NCI-H2227 (cell line): ENCODE measurements around the gene EPN3.
A peak's percentile ranks its signal among the peaks of the same experiment; 100 is the strongest.

ENCODE experiments used
- DNase-seq: peaks from one replicate; lab custom pipeline; 2025; ENCODE audit not compliant: unreplicated experiment; lab: John Stamatoyannopoulos, UW

Gene EPN3

DNA sequence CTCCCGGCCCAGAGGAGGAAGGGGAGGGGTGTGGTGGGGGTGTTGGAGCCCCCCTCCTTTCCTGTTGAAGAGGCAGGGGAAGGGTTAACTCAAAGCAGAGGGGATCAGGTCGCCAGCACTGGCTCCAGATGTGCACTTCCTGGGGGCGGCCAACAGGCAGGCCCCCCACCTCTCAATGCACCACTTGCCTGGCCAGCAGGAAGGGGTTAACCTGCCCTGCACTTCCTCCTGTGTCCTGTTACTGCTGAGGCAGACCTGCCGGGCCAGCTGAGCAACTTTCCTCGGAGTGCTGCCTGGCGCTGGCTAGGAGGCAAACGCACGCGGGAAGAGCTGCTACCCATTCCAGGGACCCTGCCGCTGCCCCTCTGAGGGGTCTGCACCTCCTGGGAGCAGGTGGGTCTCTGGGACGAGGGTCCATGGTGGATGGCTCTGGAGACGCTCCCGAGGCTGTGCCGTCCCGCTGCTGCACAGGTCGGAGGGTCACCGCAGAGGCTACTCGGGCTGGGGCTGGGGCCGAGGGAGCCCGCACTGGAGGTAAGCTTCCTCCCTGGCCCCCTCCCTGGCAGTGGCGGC lies at the start of gene EPN3:
Gene EPN3 (plus strand): TSS at position 284 of the 573 bp plus-strand sequence. CDS start 3,822 bp downstream, outside the sequence.
- no peak for DNase-seq

DNA sequence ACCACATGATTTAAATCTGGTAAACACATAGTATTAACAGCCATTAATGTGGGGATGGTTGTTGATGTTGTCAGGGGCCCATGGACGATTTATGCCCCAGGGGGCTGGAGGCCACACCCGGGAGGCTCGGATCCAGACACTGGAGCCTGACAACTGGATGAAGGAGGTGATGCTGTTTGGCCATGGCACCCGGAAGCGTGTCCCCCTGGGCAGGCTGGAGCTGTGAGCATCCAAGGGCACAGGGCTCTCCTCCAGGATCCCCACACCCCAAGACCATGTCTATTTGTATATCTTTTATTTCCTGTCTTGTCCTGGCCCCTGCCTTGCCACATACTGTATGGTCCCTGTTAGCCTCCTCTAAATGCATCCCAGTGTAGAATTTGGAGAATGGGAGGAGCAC lies 49.3 kb upstream of the EPN3 start:
- DNase-seq, result no peak

DNA sequence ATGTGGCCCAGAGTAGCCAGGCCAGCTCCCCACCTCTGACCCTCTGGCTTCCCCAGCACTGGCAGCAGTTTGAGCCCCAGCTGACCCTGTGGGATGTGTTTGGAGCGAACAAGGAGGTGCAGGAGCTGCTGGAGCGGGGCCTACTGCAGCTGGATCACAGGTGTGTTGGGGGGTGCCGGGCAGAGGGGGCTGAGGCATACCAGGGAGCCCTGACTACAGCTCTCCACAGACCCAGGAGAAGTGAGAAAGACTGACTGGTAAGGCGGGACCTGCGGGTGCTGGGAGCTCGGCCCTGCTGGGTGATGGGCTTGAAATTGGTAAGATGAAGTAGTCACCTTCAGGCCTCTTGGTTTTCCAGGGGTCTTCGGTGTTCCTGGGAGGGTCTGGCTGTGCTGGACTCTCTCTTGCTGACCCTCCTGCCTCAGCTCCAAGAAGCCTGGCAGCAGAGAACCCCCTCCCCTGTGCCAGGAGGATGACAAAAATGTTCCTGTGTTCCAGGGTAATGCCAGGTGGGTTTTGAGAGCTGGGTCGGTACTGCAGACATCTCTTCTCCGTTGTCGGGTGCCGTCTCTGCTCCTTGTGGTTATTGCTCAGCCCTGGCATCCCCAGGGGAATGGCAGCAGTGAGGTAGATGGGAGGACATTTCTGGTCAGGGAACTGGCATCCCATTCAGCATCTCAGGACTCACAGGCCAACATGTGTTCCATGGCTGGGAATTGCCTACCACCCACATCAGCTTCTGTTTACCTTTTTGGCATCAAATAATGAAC lies 48.0 kb upstream of the EPN3 start:
- DNase-seq, result no peak

DNA sequence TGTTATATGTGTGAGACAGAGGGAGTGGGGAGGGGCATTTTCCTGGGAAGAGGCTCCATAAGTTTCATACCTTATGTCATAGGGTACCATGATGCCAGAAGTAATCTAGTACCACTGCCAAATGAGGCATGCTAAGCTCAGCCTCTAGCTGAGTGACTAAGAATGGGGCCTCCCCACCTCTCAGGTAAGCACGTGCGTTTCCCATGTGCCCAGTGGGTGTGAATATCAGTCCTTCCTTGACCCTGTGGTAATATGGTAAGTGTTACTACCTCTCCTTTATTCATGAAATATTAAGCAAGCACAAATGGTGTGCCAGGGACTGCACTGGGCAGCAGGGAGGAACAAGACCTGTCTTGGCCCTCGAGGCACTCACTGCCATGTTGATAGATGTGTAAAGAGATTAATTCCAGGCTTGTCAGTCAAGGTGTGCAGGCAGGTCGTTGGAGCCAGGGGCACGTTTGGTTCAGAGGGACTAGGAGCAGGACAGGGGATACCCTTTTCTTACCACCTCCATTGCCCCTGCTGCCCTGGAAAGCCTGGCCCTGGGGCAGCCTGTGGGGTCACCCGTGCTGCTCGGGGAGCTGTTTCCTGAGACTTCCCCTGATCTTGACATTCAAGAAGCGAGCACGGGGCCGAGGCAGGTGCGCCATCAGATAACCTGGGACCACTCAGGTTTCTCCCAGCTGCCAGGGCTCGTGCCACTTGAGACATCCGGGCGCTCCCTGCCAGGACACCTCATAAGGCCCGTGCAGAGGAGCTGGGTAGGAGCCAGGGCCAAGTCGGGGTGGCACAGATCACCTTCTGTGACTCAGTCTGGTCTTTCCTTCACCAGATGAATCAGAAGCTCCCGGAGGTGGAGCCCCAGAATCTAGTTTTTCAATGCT lies 45.1 kb upstream of the EPN3 start:
- no peak for DNase-seq

DNA sequence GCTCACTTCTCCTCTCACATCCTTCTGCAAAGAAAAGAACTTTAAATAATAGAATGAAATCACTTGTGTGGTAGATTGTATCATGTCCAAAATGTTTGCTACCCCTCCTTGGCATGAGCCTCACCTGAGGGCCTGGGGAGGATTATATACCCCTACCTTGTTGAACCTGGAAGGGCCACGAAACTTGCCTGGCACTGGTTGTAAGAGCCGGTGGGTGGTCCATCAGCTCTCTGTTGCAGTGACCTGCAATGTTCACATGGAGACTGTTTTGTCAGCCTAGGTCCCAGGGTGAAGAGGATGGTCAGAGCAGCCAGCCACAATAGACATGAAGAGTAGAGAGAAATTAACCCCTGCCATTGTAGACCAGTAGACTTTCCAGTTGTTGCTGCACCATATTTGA lies 43.7 kb upstream of the EPN3 start:
- no peak for DNase-seq

DNA sequence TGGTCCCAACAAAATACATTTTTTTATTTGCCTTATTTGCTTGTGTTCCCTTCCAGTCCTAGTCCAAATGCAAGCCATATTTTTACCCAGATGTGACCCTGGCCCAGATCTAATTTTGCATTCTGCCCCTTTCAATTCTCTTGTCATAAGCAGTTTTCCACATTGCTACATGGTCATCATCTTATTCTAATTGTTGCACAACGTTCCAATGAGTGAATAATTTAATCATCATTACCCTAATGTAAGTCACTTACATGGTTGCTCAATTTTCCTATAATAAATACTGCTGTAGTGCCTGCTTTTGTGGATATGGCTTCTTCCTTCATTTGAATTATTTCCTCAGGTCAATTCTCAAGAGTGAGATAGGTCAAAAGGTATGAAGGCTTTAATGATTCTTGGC lies 41.0 kb upstream of the EPN3 start:
- no peak for DNase-seq

DNA sequence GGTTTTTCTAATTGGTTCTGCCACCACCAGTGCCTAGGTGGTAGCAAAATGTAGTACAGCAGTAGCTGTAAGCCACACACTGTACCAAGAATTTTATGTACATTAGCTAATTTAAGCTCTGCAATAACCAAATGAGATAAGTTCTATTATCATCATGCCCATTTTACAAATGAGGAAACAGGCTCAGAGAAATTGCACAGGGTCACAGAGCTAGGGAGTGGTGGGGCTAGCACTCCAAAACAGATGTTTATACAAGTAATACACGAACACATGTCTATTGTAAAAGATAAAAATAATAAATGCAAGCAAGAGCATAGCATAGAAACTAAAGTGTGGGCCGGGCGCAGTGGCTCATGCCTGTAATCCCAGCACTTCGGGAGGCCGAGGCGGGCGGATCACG lies 40.3 kb upstream of the EPN3 start:
- no peak for DNase-seq

DNA sequence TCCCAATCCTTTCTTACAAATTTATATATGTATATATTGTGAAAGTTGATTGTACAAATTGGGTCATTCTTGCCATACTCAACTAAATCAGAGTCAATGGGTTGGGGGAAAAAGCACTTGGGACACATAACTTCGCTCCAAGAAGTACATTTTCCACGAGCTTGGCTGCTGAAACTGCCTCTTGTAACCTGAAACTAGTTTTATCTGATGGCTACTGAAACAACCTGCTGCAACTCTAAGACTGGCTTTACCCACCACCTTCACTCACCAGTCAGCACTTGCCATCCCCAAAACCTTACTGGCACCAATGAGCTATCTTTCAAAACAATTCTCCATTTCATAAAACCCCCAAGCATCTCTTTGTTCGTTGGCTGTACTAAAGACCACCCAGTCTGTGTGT lies 38.8 kb upstream of the EPN3 start:
- DNase-seq, result no peak

DNA sequence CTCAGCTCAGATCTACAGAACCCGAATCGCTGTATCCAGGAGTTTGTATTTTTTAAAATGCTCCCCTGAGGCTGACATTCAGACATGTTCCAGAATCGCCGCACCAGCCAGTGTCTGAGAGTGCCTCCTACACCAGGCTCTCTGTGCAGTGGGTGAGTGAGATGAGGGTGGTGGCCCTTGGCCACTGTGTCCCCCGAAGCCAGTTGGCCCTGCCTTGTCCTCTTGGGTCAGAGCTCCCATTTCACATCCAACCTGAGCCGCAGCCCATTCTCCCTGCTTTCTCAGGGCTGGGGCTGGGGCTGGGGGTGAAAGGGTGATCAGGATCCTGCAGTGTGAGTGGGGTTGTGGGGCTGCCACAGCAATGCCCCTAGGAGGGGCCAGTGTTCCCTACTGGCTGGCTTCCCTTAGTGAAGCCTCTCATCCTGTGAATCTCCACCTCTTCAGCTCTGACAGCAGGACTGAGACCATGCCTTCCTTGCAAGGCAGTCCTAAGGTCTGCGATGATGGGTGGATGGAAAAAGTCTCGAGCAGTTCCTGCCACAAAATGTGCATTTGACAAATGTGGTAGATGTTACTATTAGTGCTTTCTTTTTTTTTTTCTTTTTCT lies 37.2 kb upstream of the EPN3 start:
- DNase-seq, result no peak

DNA sequence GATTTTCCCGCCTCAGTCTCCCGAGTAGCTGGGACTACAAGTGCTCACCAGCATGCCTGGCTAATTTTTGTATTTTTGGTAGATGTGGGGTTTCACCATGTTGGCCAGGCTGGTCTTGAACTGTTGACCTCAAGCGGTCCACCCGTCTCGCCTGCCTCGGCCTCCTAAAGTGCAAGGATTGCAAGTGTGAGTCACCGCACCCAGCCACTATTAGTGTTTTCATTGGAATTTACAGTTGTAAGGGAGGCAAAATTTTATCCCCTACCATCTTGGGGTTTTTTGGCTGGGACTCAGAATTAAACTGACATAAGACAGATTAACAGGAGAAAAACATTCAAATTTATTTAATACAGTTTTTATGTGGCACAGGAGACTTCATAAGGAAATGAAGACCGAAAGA lies 36.6 kb upstream of the EPN3 start:
- no peak for DNase-seq

DNA sequence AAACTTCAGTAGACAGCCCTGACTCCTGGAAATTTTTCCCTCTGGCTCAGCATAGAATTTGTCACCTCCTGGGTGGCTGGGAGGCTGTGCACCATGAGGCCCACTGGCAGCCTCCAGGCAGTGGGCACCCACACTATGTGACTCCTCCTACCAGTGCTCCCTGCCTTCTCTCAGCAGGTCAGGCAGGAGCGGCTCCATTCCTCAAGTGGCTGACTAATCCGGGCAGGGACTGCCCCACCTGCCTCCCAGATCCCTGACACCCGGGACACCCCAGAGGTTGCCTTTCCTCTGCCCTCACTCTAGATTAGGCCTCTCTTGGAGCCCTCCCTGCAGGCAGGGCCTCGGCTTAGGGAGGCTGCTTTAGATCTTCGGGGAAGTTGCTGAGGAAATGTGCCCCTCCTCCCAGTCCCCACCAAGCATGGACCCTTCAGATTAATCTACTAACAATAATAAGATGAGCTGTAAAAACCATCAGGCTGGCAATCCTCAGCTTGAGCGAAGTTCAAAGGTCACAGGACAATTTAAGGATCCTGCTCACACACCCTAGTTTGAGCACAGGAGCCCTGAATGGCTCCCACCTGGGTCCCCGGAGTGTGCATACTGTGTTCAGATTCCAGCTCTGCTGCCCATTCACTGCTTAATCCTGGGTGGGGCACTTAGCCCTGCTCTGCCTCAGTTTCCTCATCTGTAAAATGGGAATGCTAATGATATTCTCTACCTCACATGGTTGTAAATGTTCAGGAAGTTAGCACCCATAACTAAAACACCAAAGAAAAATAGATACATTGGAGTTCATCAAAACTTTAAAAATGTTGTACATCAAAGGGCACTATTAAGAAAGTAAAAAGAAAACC lies 34.3 kb upstream of the EPN3 start:
- no peak for DNase-seq

DNA sequence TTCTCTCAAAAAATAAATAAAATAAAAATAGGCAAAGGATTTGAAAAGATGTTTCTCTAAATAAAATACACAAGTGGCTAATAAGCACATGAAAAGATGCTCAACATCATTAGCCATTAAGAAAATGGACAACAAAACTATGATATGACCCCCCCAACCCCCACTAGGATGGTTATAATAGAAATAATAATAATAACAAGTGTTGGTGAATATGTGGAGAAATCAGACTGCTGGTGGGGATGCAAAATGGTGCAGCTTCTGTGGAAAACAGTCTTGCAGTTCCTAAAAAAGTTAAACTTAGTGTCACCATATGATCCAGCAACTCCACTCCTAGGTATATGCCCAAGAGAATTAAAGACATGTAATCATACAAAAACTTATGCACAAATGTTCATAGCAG lies 33.3 kb upstream of the EPN3 start:
- no peak for DNase-seq

DNA sequence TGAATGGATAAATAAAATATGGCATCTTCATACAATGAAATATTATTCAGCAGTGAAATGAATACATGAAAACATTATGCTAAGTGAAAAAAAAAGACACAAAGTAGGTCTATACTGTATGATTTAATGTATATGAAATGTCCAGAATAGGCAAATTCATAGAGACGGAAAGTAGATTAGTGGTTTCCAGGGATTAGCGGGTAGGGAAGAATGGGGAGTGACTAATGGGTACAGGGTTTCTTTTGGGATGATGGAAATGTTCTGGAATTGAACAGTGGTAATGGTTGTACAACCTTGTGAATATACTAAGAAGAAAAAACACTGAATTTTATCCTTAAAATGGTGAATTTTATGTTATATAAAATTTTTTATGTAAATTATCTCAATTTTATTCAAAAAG lies 32.8 kb upstream of the EPN3 start:
- DNase-seq, result no peak

DNA sequence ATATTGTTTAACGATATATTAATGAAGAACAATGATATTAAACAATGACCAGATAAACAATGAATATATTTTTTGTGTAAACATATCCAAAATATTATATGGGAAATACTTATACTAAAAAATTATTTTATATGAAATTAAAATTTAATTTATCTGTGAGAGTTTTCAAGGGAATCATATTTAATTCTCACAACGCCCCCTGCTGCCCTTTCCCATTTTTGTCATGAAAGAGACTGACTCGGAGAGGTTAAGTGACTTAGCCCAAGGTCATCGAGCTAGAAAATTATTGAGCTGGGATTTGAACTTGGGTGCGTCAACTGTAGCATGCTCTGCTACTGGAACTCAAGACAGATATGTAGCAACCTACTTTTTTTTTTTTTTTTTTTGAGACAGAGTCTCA lies 31.5 kb upstream of the EPN3 start:
- peak; percentile 10 for DNase-seq

DNA sequence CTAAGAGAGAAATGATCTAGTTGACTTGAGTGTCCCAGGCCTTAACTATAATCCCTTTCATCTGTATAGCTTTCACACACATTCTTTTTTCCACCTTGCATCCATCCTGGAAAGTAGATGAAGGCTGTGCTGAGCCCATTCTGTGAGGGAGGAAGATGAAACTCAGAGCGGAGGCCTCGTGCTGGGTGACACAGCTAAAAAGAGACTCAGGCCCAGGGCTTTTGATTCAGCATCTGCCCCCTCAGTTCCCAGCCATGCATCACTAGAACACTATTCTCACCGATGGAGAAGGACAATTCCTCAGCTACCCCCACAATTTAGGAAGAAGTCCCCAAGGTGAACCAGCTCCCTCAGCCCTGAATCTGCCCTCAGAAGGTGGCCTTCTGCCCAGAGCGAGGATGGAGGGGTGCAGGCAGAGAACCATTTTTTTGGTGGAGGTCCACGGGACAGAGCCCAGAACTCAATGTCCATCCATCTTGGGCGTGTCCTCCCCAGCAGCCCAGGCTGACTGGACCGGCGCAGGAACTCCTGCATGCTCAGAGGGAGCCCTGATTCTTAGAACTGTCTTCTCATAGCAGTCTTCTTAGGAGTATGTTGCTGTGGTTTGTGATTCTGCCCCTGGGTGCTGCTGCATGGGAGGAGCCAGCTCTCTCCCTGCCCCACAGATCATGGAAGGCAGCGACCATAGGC lies 30.1 kb upstream of the EPN3 start:
- no peak for DNase-seq

DNA sequence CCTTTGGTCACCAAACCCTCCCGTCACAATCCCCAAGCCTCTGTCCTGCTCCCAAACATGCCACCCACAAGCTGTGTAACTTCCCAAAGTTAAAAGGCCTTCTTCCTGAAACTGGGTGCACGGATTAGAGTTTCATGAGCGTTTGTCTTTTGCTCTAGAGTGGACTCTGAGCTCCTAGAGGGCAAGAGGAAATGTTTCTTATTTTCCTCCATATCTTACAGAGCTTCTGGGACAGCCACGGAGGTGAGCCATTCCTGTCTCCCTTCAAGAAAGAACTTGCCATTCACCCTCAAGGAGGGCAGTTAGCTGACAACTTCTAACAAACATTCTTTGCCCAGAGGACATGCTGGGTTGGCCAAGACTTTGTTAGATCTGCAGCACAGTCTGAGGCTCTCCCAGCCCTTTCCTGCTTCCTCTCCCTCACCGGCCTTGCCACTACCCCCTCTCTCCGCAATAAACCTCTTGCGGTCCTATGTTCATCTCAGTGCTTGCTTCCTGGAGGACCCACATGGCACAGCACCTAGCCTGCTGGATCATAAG lies 26.9 kb upstream of the EPN3 start:
- DNase-seq, result no peak

DNA sequence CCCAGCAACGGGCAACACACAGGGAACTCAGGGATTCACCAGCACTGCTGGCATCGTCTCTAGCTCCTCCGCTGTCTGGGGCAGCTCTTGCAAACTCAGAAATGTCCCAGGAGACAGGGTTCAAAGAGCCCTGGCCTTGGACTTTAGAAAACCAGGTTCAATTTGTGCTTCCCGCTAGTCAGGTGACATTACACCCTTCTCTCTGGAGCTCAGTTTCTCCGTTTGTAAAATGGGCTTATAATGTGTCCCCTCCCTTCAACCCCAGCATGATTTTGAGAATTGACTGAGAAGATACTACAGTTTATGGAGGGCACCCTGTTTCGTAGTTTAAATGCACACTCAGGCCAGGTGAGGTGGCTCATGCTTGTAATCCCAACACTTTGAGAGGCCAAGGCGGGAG lies 26.2 kb upstream of the EPN3 start:
- no peak for DNase-seq

DNA sequence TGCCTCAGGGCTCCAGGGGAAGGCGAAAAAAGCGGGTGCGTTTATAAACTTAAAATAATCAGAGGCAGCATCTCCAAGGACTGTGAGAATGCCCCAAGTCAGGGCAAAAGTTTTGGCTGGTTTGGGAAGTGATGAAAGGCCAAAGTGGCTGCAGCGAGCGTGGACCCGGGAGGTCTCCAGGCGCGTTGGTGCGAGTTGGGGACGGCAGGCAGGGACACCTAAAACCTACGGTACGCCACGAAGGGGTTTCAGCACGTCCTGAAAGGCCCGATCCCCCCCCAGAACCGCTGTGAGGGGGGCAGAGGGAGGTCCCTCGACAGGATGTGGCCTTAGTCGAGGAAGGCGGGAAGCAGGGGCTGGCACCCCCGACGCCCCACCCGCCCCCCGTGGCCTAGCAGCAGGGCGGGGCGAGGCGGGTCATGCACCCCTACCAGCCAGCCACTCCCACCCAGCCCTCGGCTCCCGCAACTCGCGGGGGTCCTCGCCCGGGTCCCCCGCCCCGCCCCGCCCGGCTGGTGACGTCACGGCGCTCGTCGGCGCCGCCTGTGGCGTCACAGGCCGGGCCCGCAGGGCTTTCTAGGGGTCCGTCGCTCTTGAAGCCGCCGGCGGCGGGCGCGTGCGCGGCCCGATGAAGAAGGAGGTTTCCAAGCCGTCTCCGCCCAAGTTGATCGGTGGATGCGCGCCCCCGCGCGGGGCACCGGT lies 24.5 kb upstream of the EPN3 start, which contains the start of gene MYCBPAP:
Gene MYCBPAP (plus strand): TSS at position 569 of the 702 bp plus-strand sequence. CDS start 236 bp downstream, outside the sequence.
- peak; percentile 95 for DNase-seq
